Subcutaneous adipose tissue (tissue), 4 donors: ENCODE measurements around the gene AEBP2. TPM values are rescaled to one million over a fixed set of nuclear protein-coding genes. Genes with fewer than 3 reads are reported as not detected.

Experiments used
- CTCF ChIP-seq: fragments of 450-650 bp; IDR thresholded peaks from one replicate; pipeline ENCODE4 v1.5.1; 2016; ENCODE audit warnings: low read depth, mild to moderate bottlenecking, control low read depth, antibody characterized with exemption, moderate library complexity
- small RNA-seq: library from RNA; depleted of rRNA; stranded (forward); fragments of <200 nt; gene quantifications from one replicate; pipeline ENCODE3, GENCODE V24; 2016
- total RNA-seq, 4 donors: library from RNA; depleted of rRNA; stranded (reverse); fragments of >200 nt; gene quantifications; one replicate each; pipeline ENCODE4 v1.1.0, GENCODE V29; 2016

AEBP2 gene
- total RNA-seq, 4 donors from 2014 or later: 35.5 to 46.0 (median 41.7) TPM

DNA sequence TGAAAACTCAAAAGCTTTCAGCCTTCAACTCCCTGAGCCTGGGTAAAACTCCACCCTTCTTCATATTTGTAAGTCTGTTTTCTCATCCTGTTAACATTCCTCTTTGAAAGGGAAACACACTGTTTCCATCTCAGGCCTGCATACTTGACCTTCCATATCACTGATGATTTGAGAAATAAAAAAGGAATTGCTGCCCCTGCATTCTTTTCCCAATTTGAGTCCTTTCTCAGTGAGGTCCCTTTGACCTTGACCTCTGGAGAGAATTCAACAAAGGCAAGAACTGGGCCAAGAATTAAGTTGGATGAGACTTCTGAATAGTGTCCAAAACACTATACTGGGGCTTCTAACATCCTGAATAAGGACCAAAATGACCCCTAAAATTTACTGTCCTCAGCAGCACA, 108.0 kb downstream of the AEBP2 start:
- TF ChIP-seq CTCF: no peak

GRCh38 chr12:19548834-19549233, 109.5 kb downstream of the AEBP2 start:
- no peak for TF ChIP-seq CTCF

GRCh38 chr12:19550626-19551025, 111.3 kb downstream of the AEBP2 start:
- TF ChIP-seq CTCF: no peak

- TF ChIP-seq CTCF: no peak
Measured at GRCh38 chr12:19553175-19553574, 113.9 kb downstream of the AEBP2 start.

DNA sequence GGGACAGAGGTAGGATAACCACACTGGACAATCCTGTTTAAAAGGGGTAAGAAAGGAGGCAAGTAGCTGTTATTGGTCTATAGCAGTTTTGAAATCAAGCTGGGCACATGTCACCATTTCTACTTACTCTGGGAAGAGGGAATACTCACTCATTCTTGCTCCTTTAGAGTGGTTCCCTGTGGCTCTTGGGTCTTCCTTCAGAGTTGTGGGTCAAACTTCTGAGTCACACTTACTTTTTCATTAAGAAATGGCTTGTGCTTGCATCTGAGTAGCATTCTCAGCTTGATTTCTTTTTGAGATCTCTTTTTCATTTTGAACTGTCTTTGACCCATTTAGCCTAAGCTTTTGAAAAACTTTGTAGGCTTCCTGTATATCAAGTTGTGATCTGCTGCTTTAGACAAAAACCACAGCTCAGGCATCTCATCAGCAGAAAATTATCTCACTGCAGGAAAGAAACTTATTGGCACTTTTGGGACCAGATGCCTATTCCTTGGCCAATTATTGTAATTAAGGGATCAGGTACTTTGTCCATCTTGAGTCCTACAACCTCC, 122.2 kb downstream of the AEBP2 start:
- TF ChIP-seq CTCF: no peak

Small RNAs within 50 kb of the gene (small RNA-seq; reads per million reads assigned to genes)
- gene AC091805.2: not detected
- not detected for gene RNU6-254P
